GM15510 (cell line): ENCODE measurements around the gene LAMTOR2.

Experiments
- POLR2A ChIP-seq: IDR thresholded peaks from 3 replicates; pipeline ENCODE4 v1.6.1; 2011; ENCODE audit warnings: borderline replicate concordance; ENCODE audit not compliant: insufficient read length; ENCODE audit errors: extremely low read depth

LAMTOR2 gene

GRCh38 chr1:156042828-156043227 lies 11.8 kb upstream of the LAMTOR2 start:
- no peak for TF ChIP-seq POLR2A

- no peak for TF ChIP-seq POLR2A
Measured at GRCh38 chr1:156045076-156045475, 9.5 kb upstream of the LAMTOR2 start.

DNA sequence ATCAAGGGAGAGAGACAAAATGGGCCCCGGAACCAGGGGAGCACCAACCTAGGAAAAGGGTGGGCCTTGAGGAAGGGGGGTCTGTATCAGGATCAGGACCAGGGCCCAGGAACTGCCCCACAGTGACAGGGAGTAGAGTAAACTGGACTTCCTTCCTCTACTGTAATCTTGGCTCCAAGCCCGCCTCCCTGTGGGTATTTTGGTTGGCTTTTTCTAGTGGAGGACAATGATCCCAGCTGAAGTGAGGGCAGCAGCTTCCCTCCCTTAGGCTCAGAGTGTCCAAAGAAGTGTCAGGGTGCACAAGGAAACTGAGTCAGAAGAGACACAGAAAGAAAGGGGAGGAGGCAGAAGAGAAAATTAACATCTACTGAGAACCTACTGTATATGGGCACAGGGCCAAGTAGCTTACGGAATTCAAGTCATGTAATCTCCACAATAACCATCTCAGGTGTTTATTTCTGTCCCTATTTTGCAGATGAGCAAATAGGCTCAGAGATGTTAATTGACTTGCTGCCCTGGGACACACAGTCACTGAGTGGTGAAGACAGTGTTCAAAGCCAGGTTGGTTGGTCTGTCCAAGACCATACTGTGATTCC lies 5.8 kb upstream of the LAMTOR2 start:
- no peak for TF ChIP-seq POLR2A

GRCh38 chr1:156050376-156050775 lies 4.2 kb upstream of the LAMTOR2 start:
- TF ChIP-seq POLR2A, result no peak

DNA sequence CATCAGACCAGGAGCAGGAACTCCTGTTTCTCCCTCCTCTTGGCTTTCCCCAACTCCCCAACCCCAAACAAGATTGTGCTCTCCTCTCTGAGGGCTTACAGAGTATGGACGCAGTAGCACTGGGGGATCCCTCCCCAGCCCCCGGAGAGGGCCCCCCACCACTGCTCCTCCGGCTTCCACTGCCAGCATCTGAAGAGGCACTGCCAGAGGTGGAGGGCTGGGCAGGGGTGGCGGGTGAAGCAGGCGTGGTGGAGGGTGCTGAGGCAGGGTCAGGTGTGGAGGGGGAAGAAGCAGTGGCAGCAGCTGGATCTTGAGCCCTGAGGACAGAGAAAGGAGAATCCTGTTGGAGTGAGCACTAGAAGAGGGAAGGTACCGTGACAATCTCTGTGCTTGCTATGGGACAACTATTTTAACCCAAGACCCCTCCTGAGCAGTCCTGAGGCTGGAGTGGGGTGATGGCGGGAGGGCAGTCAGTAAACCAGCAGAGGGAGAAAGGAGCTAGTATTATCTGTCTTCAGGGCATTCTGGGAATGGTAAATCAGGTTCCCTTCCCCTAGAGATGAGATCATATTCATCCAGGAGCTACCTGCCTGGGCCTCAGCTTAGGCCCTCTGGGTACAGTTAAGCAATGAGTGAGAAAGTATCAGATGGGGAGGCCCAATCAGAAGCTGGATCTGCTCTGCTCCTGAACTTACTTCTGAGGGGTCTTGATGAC lies 3.4 kb upstream of the LAMTOR2 start:
- TF ChIP-seq POLR2A, result no peak

- peak; percentile 16 for TF ChIP-seq POLR2A
Measured at GRCh38 chr1:156052862-156053767, 1.5 kb upstream of the LAMTOR2 start.

DNA sequence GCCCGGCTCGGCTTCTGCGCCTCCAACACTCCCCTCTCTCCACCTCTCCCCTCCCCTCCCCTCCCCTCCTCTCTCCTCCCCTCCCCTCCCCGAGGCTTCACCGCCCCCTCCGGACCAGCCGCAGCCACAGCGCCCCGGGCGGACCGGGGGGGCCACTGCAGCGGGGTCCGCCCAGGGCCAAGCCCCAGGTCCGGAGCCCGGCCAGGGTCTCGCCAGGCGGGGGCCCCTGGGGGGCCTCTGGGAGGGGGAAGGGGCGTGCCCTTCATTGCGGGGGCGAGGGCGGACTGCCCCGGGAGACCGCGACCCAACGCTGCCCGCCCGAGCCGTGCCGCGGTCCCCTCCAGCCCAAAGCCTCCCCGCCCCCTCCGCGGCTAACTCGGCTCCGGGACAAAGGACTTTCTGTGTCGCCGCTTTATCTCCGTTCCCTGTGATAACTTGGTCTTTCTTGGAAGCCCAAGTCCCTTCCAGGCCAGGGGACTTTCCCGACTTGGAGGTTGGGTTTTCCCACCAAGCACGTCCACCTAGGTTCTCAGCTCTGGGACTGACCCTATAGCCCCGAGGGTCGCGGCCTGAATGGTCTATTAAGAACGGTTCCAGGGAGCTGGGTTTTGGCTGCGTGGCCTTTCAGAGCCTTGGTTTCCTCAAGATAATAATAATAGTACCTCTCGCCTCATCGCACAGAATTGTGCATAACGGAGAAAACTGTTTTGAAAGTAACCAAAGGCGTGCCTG lies 648 bp upstream of the LAMTOR2 start, which contains the start of gene UBQLN4:
UBQLN4 (minus strand) TSS at position 31 of the 732 bp plus-strand sequence. CDS start 97 bp downstream, outside the sequence.
- TF ChIP-seq POLR2A, result peak; percentile 1

- no peak for TF ChIP-seq POLR2A
Measured at GRCh38 chr1:156055281-156056048, 883 bp downstream of the LAMTOR2 start.

DNA sequence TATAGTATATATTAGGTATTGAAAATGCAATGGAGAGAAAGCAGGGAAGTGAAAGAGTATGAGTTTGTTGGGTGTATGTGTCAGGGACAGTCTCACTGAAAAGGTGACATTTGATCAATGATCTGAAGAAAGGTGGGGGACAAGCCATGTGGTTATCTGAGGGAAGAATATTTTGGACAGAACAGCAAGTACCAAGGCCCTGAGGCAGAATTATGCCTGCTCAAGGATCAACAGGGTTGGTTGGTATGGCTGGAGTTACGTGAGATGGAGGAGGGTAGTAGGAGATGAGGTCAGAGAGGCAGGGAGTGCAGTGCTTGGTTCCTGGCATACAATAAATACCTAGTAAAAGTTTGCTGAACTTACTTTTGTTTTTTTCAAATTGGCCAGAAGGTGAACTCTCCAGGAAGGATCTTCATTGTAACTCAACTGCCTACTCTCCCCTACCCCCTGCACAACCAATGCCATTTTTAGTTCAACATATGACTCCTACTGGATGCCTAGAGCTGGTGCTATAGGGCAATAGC lies 1.8 kb downstream of the LAMTOR2 start:
- TF ChIP-seq POLR2A, result no peak

GRCh38 chr1:156060937-156061636 lies 6.5 kb downstream of the LAMTOR2 start, which contains the start of gene RAB25:
TSS of gene RAB25 (plus strand) at chr1:156061160. CDS start at chr1:156061401, 241 bp downstream.
- no peak for TF ChIP-seq POLR2A

DNA sequence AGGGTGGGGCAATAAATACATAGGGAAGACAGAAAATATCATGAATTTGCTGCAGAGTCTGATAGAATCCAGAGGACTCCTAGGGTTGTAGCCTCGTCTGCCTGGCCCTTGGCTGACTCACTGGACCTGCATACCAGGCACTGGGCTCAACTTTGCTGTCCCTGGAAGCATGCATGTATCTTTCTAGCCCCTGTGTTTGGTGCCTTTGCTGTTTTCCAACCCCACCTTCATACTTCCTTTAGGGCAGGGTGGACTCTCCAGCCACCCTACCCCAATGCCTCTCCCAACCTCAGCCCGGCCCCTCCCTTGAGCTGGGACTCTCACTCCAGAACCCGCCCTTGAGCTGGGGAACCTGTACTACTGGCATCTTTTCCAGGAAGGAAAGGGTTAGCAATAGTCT lies 7.6 kb downstream of the LAMTOR2 start:
- no peak for TF ChIP-seq POLR2A

GRCh38 chr1:156063997-156064285 lies 9.4 kb downstream of the LAMTOR2 start:
- TF ChIP-seq POLR2A, result no peak

DNA sequence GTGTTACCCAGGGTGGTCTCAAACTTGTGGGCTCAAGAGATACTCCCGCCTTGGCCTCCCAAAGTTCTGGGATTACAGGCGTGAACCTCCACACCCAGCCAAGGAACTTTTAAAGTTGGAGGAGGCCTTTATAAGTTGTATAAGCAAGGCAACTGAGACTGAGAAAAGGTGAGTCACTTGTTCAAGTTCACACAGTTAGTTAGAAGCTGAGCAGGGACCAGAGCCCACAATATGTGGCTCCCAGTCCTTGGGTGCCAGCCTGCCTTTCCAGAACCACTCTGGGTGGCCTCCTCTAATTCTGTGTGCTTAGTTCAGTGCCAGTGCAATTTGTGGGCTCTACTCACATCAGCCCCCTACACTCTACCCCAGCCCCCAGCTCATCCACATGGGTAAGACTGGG lies 10.0 kb downstream of the LAMTOR2 start:
- TF ChIP-seq POLR2A, result no peak
